ENCODE data around the gene UBE2J2.

The UBE2J2 gene

DNA sequence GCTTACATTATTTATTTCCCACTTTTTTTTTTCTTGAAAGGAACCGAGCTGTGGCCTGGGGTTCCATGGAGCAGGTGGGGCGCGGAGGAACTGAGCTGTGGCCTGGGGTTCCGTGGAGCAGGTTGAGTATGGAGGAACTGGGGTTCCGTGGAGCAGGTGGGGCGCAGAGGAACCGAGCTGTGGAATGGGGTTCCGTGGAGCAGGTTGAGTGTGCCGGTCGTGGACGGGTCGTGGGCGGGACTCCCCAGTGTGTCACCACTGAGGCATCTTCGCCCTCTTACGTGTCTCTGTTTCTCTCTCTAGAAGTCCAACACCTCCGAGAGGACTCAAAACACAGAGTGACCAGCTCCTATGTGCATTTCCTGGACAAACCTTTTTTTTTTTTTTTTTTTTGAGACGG is 5.4 kb upstream of the UBE2J2 start:
- DNase-seq, result no peak

DNA sequence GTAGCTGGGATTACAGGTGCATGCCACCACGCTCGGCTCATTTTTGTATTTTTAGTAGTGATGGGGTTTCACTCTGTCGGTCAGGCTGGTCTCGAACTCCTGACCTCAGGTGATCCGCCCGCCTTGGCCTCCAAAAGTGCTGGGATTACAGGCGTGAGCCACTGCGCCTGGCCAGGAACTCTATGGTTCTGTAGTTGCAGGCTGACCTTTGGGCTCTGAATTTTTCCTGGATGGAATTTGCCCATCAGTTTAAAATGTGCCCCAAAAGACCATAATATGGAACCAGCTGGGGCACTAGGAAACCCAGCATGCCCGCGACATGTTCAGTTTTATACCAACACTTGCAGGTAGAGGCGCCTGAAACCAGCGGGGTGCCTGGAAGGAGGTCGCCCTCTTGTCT is 5.0 kb upstream of the UBE2J2 start:
- DNase-seq, result no peak

DNA sequence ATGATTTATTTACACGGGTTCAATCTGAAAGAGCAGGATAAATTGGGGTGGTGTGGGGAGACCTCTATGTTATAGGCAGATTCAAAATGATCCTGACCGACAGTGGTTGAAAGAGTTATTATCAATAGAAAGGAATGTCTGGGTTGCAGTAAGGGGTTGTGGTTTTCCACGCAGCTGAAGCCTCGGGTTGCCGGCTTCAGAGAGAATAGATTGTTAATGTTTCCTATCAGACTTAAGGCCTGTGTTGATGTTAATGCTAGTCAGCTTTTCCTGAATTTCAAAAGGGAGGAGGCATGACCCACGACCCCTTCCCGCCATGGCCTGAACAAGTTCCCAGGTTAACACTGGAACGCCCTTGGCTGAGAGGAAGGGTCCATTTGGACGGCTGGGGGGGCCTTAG is 2.2 kb upstream of the UBE2J2 start:
- no peak for DNase-seq

DNA sequence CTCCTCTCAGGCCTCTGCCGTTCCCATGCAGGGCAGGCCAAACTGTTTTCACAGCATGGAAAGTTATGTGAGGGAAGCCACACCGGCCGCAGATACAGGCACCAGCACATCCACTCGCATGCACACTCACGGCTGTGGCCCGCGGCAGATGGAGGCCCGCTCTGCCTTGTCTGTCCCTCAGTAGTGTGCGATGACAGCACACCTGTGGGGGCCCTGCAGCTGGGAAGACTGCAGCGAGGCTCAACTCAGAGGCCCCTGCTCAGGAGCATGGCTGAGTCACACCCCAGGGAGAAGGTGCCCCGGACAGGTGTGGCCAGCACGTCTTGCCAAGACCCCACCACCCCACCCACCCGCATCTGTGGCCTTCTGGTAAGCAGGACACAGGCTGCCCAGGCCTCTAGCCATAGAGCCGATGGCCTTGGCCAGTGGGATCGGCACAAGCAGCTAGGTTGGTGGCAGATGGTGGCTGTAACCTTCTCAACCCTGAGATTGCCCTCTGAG is 1.3 kb upstream of the UBE2J2 start:
- DNase-seq, result no peak

DNA sequence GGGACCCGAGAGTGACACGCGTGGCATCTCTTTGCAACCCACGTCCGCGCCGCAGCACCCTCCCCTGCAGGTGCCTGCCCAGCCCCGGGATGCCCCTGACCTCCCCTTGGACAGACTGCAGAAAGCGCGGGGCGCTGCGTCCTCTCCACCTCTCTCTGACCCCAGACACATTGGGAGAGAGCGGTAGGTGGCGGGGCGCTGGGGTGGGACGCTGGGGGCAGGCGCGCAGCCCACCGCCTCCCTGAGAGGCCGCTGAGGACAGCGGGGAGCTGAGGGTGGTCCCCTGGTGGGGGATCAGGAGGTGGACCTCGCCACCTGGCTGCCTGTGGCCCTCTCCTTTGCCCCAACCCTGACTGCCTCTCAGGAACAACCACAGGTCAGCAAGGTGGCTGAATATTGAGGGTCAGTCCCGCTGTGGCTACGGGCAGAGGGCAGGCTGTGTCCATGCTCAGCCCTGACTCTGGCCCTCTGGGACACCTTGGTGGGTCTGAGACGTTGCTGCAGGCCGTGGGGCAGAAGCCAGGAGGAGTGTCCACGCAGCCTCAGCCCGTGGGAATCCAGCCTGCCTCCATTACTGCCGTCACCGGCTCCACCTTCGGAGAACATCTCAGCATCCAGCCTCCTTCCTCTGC is 761 bp upstream of the UBE2J2 start:
- no peak for DNase-seq

DNA sequence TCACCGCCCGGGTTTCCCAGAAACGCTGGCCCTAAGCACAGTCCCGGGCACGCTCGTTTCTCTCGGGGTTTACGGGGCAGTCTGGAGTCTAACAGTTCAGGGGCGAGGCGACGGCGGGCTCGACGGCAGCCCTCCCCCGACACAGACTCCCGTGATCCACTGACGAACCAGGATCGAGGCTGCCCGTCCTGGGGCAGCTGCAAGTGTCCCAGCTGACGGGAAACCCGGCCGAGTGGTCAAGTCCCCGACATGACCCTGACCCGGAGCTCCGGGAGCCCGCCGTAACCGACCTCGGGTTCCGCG is 494 bp downstream of the UBE2J2 start:
- no peak for DNase-seq

DNA sequence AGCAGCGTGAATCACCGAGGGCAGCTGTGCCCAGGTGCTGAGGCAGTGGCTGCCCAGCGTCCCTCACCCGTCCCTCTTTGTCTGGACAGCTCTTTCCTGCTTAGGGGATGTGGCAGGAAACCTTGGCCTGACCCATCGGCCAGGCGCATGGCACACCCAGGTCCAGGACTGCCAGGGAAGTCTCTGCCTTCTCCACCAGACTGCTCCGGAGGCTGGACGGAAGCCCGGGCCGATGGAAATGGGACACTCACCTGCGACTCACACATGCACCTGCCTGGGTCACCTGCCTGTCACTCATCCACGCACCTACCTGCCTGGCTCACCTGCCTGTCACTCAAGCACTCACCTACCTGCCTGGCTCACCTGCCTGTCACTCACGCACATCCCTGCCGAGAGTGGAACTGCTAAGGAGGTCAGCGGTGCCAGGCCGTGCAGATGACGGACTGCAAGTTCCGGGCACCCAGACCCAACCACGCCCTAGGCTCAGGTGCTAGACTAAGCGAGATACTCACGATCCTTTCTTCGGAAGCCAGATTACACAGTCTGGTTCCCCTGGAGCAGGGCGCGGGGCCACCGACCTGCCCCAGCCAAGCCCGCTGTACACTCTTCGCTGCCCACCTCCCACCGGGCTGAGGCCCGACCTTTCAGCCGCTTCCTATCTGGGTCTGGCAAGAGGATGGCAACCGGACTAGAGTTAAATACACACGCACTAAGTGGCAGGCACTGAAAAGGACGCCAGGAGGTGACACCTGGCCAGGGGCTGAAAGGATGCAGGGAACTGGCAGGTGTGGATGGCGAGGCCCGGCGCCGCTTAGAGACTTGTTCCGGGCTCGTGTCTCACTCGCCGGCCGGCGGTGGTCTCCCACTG is 1.1 kb downstream of the UBE2J2 start:
- no peak for DNase-seq

DNA sequence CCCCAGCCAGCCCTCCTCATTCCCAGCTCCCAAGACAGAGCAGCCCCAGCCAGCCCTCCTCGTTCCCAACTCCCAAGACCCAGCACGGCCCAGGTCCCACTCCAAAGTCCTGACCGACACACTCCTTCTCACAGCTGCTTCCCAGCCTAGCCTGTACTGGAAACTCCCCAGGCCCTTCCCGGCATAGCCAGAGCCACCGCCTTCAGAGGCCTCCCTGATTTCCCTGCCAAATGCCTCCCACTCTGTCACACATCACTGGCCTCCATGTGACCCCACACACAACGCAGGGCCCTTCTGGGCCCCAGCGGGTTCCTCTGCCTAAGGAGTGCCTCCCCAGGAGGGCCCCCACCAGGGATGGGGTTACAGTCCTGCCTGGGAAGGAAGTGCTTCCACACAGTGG is 2.8 kb downstream of the UBE2J2 start:
- DNase-seq, result no peak

DNA sequence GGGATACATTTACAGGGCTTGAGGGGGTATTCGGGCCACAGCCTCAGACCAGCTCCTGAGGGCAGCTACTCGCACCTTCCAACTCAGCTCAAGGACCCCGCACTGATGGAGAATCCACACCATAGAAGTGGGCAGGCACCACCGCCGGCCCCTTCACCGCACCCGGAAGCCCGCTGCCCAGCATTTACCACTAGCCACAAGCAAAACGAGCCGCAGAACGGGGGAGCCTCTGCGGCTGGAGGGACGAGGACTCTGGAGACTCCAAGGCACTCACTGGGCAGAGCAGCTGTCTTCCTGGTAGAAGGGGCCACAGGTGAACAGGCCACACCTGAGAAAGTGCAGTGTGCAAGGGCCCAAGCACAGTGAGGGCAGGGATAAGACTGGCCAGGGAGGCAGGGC is 5.4 kb downstream of the UBE2J2 start:
- DNase-seq, result no peak

DNA sequence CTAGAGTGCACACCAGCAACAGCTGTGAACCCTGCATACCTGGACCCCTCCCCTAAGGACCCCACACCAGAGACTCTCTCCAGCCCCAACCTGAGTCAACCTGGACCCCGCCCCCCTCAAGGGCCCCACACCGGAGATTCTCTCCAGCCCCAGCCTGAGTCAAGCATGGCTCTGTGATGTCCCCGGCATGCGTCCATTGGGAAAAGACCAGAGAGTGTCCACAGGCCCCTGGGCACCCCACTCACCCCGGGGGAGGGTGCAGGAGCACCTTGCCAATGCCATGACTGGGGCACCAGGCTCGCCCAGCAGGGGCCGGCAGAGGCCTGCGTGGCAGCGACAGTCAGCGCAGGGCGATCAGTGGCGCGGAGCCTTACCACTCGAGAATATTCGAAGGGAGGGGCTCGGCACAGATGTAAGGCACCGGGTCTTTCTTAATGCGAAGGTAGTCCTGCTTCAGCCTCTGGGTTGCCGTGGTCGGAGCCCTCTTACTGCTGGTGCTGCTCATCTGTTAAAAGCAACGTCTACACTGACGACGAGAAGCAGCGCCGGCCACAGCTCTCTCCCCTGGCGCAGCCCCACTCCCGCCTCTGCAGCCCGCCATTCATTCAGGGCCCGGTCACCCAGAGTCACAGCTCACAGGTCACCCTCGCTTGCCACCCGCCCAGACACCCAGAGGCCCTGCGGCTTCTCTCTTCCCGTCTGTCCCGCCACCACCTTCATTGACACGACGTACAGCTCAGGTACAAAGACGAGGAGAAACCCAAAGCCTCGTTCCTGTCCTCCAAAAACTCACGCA is 6.0 kb downstream of the UBE2J2 start:
- DNase-seq, result no peak

DNA sequence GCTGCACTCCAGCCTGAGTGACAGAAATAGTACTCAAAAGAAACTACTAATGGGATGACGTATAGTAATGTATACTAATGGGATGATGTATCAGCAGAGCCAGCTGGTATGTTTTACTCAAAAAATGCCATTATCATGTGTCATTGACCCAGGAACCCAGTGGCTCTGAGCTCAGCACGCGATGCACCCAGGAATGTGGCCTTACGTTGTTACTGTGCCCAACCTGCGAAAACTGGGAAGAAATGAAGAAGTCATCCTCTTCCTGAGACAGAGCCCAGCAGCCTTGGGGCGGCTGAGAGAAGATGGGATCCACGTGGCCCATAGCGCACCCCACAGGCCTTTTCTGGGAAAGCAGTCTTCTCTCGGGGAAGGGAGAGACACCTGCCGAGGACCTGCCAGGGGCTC is 8.8 kb downstream of the UBE2J2 start:
- no peak for DNase-seq

DNA sequence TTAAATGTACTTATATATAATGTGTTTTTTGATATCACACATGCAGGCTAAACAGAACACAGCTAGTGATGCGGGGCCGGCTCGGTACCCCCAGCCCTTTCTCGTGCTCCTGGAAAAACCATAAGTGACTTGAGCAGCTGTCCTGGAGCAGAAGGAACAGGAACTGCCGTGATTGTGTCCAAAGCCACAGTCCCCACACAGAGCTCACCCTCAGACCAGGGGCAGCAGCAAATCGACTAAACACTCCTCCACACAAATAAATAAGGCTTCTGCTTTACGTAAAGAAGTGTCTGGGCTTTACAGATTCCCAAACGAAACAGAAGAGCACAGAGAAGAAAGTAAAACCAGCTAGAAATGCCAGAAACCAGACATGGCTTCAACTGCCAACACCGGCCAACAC is 9.6 kb downstream of the UBE2J2 start:
- no peak for DNase-seq

DNA sequence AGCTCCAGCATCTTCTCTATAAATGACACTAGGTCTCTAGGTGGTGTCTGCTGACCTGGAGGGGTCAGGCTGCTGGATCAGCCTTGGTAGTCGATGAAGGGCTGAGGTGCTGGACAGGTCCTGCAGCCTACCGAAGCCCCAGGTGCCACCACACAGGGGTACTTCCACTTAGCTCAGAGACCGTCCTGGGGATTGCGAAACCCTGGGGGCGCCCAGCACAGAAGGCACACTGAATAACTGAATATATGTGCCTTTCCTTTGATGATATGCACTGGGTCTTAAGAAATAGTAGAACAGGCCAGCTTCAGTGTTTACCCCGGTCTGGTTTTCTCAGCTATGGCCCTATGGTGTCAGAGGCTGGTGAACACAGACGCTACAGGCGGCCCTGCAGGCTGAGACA is 10.9 kb downstream of the UBE2J2 start:
- DNase-seq, result no peak

DNA sequence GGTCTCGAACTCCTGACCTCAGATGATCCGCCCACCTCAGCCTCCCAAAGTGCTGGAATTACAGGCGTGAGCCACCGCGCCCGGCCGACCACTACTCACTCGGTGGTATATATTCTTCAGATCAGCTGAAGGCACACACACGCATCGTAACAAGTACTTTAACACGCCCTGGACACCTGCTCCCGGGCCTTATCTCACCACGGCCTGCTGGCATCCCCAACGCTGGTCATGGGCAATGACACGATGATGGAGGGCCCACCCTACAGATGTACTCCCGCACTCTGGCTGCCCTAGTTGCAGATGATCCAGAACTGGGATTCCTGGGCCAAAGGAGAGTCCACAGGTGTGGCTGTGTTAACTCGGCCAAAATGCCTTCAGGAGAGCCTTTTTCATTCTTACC is 11.6 kb downstream of the UBE2J2 start:
- no peak for DNase-seq

DNA sequence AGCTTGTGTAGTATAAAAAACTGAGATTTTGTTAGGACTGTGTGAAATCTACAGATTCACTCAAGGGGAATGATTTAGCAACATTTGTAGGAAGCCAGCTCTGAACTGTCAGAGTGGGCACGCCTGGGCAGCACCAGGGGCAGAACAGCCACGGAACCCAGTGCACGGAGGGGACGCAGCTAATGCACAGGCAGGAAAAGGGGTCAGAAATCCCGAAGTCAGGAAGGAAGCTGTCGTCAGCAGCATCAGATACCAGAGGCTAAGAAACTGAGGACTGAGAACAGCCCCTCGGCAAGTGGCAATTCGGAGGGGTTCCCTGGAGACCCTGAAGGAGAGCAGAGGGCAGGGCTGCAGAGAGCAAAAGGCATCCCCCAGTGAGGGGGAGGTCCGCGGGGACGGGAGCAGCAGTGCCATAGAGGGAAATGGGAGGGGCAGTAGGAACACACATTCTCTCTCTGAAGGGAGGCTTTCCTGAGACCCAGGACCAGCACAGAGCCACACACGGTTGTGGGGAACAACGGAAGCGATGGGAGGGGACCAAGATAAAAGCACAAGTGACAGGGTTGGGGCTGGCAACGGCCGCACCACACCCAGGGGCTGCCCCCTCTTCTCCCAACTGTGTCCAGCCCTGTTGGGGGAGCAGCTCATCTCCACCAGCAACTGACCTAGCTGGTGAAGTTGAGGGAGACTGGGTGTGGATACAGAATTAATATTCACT is 12.7 kb downstream of the UBE2J2 start:
- DNase-seq, result no peak

DNA sequence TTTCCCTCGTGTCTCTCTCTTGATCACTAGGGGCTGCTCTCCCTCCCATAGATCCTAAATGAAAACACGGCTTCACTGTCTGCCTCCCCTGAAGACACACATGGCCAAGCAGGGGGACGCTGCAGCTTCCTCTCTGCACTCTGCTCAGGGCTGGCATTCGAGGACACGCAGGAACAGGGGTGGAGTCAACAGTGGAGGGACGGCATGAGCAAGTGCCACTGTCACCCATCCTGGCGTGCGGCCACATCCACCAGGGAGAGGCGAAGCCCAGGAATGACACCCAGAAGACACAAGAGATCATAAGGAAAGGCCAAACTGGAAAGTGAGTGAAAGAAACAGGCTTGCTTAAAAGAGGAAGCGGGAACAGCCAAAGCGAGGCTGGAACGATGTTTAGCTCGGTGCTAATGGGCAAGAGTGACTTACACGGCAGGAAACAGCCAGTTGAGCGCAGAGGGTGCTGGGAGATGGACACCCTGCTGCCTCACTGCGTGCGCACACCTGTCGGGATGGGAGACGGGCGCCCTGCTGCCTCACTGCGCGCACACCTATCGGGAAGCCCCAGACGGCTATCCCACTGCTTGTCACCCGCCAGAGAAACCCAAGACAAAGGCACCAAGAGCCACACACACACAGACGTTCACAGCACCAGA is 13.6 kb downstream of the UBE2J2 start:
- DNase-seq, result no peak

DNA sequence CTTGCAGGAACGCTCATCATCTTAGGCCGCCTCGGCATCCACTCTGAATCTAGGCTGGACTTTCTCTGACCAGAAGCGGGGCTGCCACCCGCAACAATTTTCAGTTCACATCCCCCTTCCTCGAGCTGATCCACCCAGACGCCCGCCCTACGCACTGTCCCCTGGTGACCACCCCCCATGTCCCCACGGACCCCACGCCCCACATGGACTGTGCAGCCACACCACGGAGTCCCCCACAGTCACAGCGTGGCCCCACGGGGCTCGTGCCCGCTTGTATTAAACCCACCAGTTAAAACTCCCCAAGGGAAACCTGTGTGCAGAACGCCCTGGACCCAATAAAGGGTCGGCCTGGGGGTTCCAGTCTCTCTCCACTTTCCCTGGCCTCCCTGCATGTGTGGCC is 14.1 kb downstream of the UBE2J2 start:
- no peak for DNase-seq

DNA sequence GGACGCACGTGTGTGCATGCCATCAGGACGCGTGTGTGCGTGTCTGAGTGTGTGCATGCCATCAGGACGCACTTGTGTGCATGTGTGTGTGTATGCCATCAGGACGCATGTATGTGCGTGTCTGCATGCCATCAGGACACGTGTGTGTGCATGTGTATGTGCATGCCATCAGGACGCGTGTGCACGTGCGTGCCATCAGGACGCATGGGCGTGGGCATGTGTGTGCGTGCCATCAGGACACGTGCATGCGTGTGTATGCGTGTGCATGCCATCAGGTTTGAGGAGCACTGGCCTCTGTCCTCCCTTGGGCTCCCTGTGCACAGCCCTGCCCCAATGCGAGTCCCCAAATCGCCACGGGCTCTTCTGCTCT is 14.6 kb downstream of the UBE2J2 start:
- no peak for DNase-seq

DNA sequence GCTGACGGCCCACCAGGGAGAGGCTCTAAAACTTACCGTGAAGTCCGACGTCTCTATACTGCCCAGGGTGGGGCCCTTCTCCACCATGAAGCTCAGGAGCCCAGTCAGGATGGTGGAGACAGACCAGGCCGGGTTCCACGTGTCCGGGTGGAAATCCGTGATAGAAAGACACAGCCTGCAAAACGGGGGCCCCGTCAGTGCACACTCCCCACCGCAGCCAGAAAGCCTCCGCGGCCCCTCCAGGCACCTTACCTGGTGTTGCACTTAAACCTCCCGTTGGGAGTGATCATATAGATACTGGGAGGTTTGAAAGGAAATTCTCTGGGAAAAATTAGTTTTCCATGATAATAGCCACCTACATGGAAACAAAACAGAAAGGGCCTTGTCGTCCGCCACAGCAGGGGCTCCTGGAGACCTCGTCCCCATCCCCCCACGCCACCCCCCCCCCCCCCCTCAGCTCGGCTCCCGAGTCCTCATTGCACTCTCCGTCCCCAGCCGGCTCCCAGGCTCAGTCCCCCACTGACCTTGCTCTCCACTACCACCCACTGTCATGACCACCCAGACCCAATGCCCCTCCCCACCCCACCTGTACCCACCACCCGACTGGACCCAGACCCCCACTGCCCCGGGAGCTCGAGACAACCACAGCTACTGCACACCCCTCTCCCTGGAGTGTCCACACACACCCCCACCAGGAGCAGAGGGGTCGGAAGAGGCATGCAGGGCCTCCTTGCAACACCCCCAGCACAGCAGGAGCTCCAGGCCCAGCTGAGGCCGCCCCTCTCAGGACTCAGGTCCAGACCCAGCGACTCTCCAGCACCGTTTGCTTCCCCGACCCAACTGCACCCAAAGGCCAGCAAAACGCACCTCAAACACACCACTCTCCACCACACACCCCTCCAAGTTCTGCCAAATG is 16.4 kb downstream of the UBE2J2 start:
- no peak for DNase-seq

DNA sequence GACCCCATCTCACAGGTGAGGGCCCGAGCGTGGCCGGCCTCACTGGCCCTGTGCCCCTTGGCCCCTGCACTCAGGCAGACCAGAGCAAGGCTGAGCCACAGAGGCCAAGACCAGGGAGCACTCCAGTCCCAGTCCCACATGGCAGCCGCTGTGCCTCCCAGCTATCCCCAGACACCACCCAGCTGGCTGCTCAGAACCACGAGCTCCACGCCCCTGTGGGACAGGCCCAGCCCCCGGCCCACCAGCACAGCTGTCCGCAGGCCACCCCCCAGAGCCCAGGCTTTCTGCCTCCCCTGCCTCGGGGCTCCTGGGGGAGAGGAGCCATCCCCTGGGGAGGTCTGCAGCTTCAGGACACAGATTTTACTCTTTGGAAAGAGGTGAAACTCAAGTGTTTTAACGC is 18.0 kb downstream of the UBE2J2 start:
- DNase-seq, result no peak

DNA sequence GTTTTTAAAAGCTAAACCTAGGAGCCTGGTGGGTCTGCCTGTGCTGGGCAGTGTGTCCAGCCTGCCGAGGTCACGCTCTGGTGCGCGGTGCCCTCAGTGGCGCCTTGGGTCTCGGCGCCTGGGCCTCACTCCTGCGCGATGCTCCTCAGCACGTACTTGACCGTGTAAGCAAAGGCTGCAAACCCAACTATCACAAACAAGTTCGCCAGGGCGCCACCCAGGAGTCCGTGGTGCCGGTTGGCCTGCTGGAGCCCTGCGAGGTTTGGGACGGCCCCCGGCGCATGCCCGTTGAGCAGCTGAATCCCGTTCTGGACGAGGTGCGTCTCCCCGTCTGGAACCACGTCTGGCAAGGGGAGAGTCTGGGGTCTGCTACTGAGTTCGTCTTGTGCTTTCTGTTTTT is 18.6 kb downstream of the UBE2J2 start:
- DNase-seq, result no peak

DNA sequence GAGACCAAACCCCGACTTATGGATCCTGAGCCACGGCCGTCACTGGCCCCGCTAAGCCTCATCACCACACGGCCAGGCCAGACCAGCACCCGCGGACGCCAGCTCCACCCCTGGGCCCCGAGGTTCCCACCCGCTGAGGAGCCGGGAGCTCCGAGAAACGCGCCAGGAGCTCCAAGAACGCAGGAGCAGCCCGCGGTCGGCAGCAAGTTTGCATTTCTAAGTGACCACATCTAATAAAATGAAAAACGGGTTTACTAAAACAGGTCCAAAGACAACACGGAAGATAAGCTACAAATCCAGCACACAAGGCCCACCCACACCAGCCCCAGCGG is 19.0 kb downstream of the UBE2J2 start:
- DNase-seq, result no peak

Data from activated gamma-delta T cell treated with Interleukin-2 at 50 U/mL for 16 hours (primary cell).